Left colon (tissue), 2 donors: ENCODE results near the gene TUBB6. TPM values are rescaled to one million over a fixed set of nuclear protein-coding genes. Genes with fewer than 3 reads are reported as not detected.

Experiments
- ATAC-seq: fragments of 200-7000 bp; cut with Tn5 transposase; one replicate; pipeline ENCODE4 v1.9.1; 2020; ENCODE audit warnings: mild to moderate bottlenecking, moderate library complexity
- DNase-seq, 2 donors: peaks; one replicate each; pipeline ENCODE4 v3.0.0-alpha.2; 2020
- intact Hi-C, 2 donors: fragments of 100-400 bp; cut with DNase I in 1 of 2; cut with micrococcal nuclease in 1 of 2; formaldehyde crosslinking; loops; one replicate each; pipeline versions ENCODE4 v1.11.2 to v1.14.0; 2022; cut with DNase I, micrococcal nuclease
- total RNA-seq, 2 donors: library from RNA; stranded (reverse); fragmentation: NEBNext Ultra II Directional; extraction: Animal tissue kit (Norgen Biotek cat#: 25700); gene quantifications; one replicate each; pipeline ENCODE4 v1.2.1, GENCODE V29; 2021
- donor health status: DM: no; HTN: no; CAD: no.
- donor health status: DM: yes; HTN: yes; CAD: no.

Gene TUBB6
- total RNA-seq, 2 donors from 2014 or later, result 8.3 to 29.8 TPM

GRCh38 chr18:12308386-12309100 lies 502 bp downstream of the TUBB6 start:
- intact Hi-C loops, result no loop called here
- peak; percentile 84 for ATAC-seq

GRCh38 chr18:12309683-12310198 lies 1.7 kb downstream of the TUBB6 start:
- no peak for DNase-seq
- no peak for ATAC-seq
- intact Hi-C loops, result no loop called here

More at GRCh38 chr18:12308386-12309100, 502 bp downstream of the TUBB6 start:
- DNase-seq, result peak; percentile 72

GRCh38 chr18:12310762-12311161 lies 2.7 kb downstream of the TUBB6 start:
- no peak for ATAC-seq
- DNase-seq, result no peak
- intact Hi-C loops, result no loop called here

GRCh38 chr18:12312976-12313375 lies 4.9 kb downstream of the TUBB6 start:
- intact Hi-C loops, result no loop called here
- no peak for ATAC-seq
- no peak for DNase-seq

GRCh38 chr18:12313530-12314245 lies 5.6 kb downstream of the TUBB6 start:
- DNase-seq (no peak), ATAC-seq (no peak)
- intact Hi-C loops, result no loop called here

GRCh38 chr18:12314591-12315305 lies 6.7 kb downstream of the TUBB6 start:
- DNase-seq, result no peak
- intact Hi-C loops, result no loop called here
- no peak for ATAC-seq

GRCh38 chr18:12315490-12315889 lies 7.4 kb downstream of the TUBB6 start:
- intact Hi-C loops, result no loop called here
- no peak for ATAC-seq
- no peak for DNase-seq

GRCh38 chr18:12315911-12316310 lies 7.9 kb downstream of the TUBB6 start:
- ATAC-seq (no peak), DNase-seq (no peak)
- intact Hi-C loops, result no loop called here

GRCh38 chr18:12317664-12318333 lies 9.8 kb downstream of the TUBB6 start:
- intact Hi-C loops, result no loop called here
- DNase-seq, result no peak

GRCh38 chr18:12318334-12318697 lies 10.3 kb downstream of the TUBB6 start:
- DNase-seq (no peak), ATAC-seq (peak; percentile 44)
- intact Hi-C loops, result no loop called here

More at GRCh38 chr18:12317664-12318333, 9.8 kb downstream of the TUBB6 start:
- ATAC-seq, result peak; percentile 12

- ATAC-seq, result peak; percentile 16
Observed at GRCh38 chr18:12318857-12319256, 10.8 kb downstream of the TUBB6 start.

GRCh38 chr18:12321333-12321732 lies 13.3 kb downstream of the TUBB6 start:
- no peak for DNase-seq
- intact Hi-C loops, result no loop called here
- no peak for ATAC-seq

More at GRCh38 chr18:12318857-12319256, 10.8 kb downstream of the TUBB6 start:
- intact Hi-C loops, result no loop called here
- no peak for DNase-seq

- DNase-seq (no peak), ATAC-seq (no peak)
- intact Hi-C loops, result no loop called here
Observed at GRCh38 chr18:12324991-12325725, 17.1 kb downstream of the TUBB6 start.

GRCh38 chr18:12325726-12326245 lies 17.7 kb downstream of the TUBB6 start:
- intact Hi-C loops, result no loop called here
- no peak for DNase-seq
- ATAC-seq, result no peak

GRCh38 chr18:12326711-12327460 lies 18.8 kb downstream of the TUBB6 start:
- DNase-seq (no peak), ATAC-seq (no peak)
- intact Hi-C loops, result no loop called here

- peak; percentile 67 to 88 for DNase-seq
- intact Hi-C loops, result no loop called here
- ATAC-seq, result peak; percentile 86
Observed at GRCh38 chr18:12327510-12328178, 19.6 kb downstream of the TUBB6 start.
